ENCODE measurements around the gene SPAM1.

DNA sequence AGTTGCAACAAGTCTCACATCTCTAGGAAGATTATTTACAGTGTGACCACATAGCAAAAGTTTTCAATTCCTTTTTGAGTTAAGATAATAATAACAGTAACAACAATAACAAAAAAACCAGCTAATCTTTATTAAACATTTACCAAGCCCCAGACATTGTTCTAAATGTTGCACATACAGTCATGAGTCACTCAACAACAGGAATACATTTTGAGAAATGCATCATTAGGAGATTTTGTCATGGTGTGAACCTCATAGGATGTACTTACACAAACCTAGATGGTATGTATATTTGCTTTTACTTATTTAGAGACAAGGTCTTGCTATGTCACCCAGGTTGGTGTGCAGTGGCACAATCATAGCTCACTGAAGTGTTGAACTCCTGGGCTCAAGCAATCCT lies 52.0 kb downstream of the SPAM1 start:
- TF ChIP-seq, protein P1, sequence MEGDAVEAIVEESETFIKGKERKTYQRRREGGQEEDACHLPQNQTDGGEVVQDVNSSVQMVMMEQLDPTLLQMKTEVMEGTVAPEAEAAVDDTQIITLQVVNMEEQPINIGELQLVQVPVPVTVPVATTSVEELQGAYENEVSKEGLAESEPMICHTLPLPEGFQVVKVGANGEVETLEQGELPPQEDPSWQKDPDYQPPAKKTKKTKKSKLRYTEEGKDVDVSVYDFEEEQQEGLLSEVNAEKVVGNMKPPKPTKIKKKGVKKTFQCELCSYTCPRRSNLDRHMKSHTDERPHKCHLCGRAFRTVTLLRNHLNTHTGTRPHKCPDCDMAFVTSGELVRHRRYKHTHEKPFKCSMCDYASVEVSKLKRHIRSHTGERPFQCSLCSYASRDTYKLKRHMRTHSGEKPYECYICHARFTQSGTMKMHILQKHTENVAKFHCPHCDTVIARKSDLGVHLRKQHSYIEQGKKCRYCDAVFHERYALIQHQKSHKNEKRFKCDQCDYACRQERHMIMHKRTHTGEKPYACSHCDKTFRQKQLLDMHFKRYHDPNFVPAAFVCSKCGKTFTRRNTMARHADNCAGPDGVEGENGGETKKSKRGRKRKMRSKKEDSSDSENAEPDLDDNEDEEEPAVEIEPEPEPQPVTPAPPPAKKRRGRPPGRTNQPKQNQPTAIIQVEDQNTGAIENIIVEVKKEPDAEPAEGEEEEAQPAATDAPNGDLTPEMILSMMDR (IDR thresholded peaks at IDR 0.05), result no peak
- TF ChIP-seq POLR2A (IDR thresholded peaks at IDR 0.05), result no peak

Measured in Peyer's patch (tissue), 4 donors.